Ramos (cell line): ENCODE data around the gene AKAP6.

ENCODE experiments used
- in situ Hi-C: fragments of 300-500 bp; cut with MboI; formaldehyde crosslinking; loops from one replicate; pipeline ENCODE4 v1.14.3; 2022; ENCODE audit warnings: low sequenced_read_pairs; ENCODE audit not compliant: unreplicated experiment

AKAP6 gene

GRCh38 chr14:32329690-32330285, 690 bp downstream of the AKAP6 start:
- in situ Hi-C loops = no loop called here

DNA sequence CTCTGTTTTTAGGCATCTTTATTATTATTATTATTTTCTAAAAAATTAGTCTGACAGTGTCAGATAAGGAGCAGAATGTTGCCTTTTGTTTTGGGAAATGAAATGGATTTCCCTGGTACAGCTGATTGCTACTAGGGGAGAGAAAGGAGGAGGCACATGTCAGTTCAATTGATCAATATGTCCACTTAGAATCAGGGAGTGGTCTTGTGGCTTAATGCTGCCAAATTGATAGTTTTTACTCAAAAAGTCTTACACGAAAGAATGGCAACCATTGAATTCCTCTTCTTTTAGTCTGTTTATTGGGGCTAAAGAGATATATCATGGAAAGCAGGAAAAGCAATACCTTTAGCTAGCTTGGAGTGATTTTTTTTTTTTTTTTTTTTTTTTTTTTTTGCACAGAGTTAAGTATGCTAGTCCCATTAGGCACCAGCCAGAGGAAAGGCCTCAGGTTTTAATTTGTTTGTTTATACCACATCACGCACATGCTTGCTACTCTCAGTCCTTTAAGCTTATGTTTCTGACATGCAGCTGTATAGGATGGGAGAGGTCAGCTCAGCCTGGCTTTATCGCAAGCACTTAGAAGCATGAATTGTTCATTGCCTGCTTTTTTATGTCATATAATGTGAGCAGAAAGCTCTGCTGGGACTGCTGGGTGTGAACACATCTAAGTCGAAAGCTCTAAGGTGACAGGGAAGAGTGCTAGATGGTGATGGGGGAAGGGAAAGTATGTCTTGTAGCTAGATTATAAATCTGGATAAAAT, 1.4 kb downstream of the AKAP6 start:
- in situ Hi-C loops = no loop called here

GRCh38 chr14:32331206-32331605, 2.1 kb downstream of the AKAP6 start:
- in situ Hi-C loops = no loop called here

- in situ Hi-C loops = no loop called here
Measured at GRCh38 chr14:32332415-32333316, 3.6 kb downstream of the AKAP6 start.

DNA sequence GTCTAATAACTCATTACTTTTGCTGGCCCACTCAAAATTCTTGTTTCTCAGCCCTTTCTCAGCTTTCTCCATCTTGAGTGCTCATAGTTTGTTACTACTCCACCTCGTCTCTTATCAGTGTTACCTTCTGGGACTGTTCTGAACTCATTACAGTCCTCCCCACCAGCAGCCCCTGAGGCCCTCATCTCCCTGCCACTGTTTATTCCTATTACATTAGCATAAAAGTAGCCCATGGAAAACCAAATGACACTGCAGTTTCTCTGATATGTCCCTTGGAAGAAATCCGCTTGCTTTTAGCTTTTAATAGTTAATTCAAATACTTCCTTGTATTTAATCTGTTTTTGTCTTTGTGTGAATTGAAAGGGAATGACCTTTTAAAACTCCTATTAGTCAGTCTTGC, 7.6 kb downstream of the AKAP6 start:
- in situ Hi-C loops = no loop called here

DNA sequence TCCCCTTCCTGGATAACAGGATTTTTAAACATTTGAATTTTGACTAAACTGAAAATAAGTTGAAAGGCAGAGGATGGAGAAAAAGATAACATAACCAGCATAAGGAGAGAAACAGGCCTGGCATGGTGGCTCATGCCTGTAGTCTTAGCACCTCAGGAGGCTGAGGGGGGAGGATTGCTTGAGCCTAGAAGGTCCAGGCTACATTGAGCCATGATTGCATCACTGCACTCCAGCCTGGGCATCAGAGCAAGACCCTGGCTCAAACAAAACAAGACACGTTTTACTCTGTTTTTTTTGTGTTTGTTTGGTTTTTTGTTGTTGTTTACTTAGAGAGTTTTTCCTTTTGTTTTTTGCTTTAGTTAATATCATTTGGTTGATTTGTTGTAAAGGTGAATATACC, 8.7 kb downstream of the AKAP6 start:
- in situ Hi-C loops = no loop called here

GRCh38 chr14:32339188-32339587, 10.1 kb downstream of the AKAP6 start:
- in situ Hi-C loops = no loop called here

GRCh38 chr14:32341947-32342846, 13.1 kb downstream of the AKAP6 start:
- in situ Hi-C loops = no loop called here

- in situ Hi-C loops = no loop called here
Measured at GRCh38 chr14:32342847-32343194, 13.7 kb downstream of the AKAP6 start.

GRCh38 chr14:32343926-32344430, 14.9 kb downstream of the AKAP6 start:
- in situ Hi-C loops = no loop called here

DNA sequence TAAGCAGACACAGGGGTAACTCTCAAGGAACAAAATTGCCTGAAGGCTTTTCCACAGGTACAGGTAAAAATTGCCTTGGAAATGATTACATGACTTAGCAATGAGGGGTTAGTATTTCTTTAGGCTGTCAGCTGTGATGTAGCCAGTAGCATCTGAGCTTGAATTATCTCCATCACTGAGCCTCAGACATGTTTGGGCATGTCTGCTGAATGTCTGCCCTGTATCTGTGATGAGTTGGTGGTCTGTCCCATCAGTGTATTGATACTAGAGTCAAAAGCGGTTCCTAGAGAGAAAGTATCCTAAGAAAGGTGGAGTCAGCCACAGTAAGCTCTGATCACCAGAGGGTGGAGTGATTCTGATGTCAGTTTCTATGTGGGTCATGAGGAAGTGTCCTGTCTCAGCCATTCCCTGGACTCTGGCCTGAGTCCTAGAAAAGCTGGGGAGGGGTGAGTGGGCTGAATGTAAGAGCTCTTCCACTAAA, 16.3 kb downstream of the AKAP6 start:
- in situ Hi-C loops = no loop called here

DNA sequence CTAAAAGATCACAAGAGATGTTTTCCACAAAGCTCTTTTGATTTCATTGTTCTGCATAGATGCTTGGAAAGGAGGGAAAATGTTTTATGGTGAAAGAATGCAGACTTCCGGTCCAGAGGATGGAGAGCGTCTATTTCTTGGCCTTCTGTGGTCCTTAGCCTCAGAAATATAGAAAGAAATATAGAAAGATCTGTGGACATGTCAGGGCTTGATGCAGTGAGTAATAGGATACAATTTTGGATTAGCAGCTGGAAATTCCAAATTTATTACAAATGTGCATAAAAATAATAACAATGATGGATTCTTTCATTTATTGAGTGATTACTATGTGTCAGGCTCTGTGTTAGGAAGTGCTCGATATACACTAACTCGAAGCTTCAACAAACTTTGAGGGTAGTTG, 20.2 kb downstream of the AKAP6 start:
- in situ Hi-C loops = no loop called here

DNA sequence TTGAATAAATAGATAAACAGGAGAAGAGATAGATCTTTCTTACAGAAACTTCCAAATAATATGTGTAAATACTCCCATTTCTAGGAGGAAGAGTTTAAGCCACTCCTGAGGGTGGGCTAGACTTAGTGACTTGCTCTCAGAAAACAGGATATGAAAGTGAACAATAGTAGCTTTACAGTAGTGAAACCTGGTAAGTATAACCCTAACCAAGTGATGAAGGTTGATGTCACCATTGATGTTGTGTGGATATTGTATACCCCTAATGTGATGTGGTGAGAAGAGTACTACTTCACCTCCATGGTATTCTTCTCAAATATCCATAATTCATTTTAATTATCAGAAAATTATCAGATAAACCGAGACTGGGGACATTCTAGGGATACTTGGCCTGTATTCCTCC, 20.9 kb downstream of the AKAP6 start:
- in situ Hi-C loops = no loop called here

- in situ Hi-C loops = no loop called here
Measured at GRCh38 chr14:32352631-32353030, 23.5 kb downstream of the AKAP6 start.

DNA sequence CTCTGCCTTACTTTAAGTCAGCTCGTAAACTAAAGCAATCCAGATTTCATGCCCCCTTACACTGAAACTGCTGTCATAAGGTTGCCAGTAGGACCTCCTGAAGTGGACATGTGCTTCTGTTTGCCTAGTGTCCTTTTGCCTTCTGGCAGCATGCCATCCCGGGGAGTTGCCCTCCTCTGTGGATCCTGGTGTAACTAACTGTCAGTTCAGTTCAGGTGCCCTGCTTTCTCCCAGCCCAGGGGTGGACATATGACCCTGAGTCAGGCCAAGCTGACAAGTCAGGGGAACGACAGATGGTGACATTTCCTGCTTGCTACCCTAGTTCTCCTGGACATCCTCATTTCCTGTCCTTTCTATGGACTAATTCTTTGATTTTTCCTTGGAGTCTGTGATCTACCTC, 25.6 kb downstream of the AKAP6 start:
- in situ Hi-C loops = no loop called here

GRCh38 chr14:32358781-32359180, 29.7 kb downstream of the AKAP6 start:
- in situ Hi-C loops = no loop called here

- in situ Hi-C loops = no loop called here
Measured at GRCh38 chr14:32361674-32362073, 32.6 kb downstream of the AKAP6 start.

- in situ Hi-C loops = no loop called here
Measured at GRCh38 chr14:32363761-32364160, 34.7 kb downstream of the AKAP6 start.

DNA sequence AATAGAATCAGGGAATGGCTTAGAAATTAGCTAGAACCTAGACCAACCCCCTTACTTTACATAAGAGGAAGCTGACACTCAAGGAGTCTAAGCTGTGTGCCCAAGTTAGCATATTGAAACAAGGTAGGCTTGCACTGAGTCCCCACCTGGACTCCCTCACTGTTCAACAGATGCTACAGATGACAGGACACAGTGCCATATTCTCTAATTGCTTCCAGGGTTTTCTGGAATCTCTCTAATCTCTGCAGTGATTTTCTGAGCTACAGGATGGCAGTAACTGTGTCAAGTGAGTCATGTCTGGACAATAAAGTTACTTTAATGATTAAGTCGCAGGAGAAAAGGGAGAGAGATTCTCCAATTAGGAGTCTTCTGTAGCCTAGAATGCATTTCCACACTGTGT, 35.8 kb downstream of the AKAP6 start:
- in situ Hi-C loops = no loop called here
